Dendritic cell treated with granulocyte-macrophage colony-stimulating factor and Interleukin-4, amounts not matched to agents 40 ng/mL and 50 ng/mL, for 4 days (primary cell): ENCODE data around the gene BTN1A1.
A peak's percentile ranks its signal among the peaks of the same experiment; 100 is the strongest.
"Not testable (repeated sequence)": the region's sequence is repeated elsewhere in the genome, so short reads cannot be mapped to it uniquely, and the experiment has no call there.

Experiments
- H3K27ac Mint-ChIP-seq: one replicate; pipeline ENCODE4 v1.8.0; 2022; ENCODE audit warnings: mild to moderate bottlenecking, mixed read lengths
- H3K27me3 Mint-ChIP-seq: one replicate; pipeline ENCODE4 v1.8.0; 2022; ENCODE audit warnings: mild to moderate bottlenecking, mixed read lengths
- H3K36me3 Mint-ChIP-seq: one replicate; pipeline ENCODE4 v1.8.0; 2022; ENCODE audit warnings: low read depth, mixed read lengths
- H3K4me1 Mint-ChIP-seq: one replicate; pipeline ENCODE4 v1.8.0; 2022; ENCODE audit warnings: low read depth, mixed read lengths
- H3K4me3 Mint-ChIP-seq: one replicate; pipeline ENCODE4 v1.8.0; 2022; ENCODE audit warnings: mild to moderate bottlenecking, moderate library complexity, mixed read lengths
- H3K9me3 Mint-ChIP-seq: one replicate; pipeline ENCODE4 v1.8.0; 2022; ENCODE audit warnings: mixed read lengths
- intact Hi-C: fragments of 100-400 bp; cut with micrococcal nuclease; formaldehyde crosslinking; loops from one replicate; pipeline ENCODE4 v1.15.0; 2022

Gene BTN1A1

GRCh38 chr6:26511033-26511432 is 10.9 kb downstream of the BTN1A1 start:
- H3K36me3 Mint-ChIP-seq, H3K27ac Mint-ChIP-seq, H3K27me3 Mint-ChIP-seq, H3K4me1 Mint-ChIP-seq, H3K9me3 Mint-ChIP-seq, intact Hi-C loops, H3K4me3 Mint-ChIP-seq: not testable (repeated sequence)

- peaks cover under 1% of the 10 kb centered on the region for H3K27me3 Mint-ChIP-seq
- H3K27ac Mint-ChIP-seq: no peak overlapping the region
- H3K4me1 Mint-ChIP-seq: no peaks in the 10 kb centered on the region
- no peaks in the 10 kb centered on the region for H3K36me3 Mint-ChIP-seq
- intact Hi-C loops: no loop called here
- H3K4me3 Mint-ChIP-seq: no peak overlapping the region
- H3K9me3 Mint-ChIP-seq: no peaks in the 10 kb centered on the region
These were observed 14.9 kb downstream of the BTN1A1 start for GRCh38 chr6:26514984-26515383.

- H3K27ac Mint-ChIP-seq: no peak overlapping the region
- no peaks in the 10 kb centered on the region for H3K36me3 Mint-ChIP-seq
These were observed 16.7 kb downstream of the BTN1A1 start for GRCh38 chr6:26516481-26517427.

GRCh38 chr6:26519359-26519758 is 19.3 kb downstream of the BTN1A1 start:
- Mint-ChIP-seq H3K27ac (no peak overlapping the region), H3K4me1 (peaks cover 30% of the 10 kb centered on the region), H3K4me3 (no peak overlapping the region), H3K27me3 (no peaks in the 10 kb centered on the region), H3K9me3 (no peaks in the 10 kb centered on the region), H3K36me3 (no peaks in the 10 kb centered on the region)
- intact Hi-C loops: no loop called here

More at GRCh38 chr6:26516481-26517427, 16.7 kb downstream of the BTN1A1 start:
- Mint-ChIP-seq H3K9me3 (no peaks in the 10 kb centered on the region), H3K4me1 (peaks cover 11% of the 10 kb centered on the region), H3K4me3 (no peak overlapping the region), H3K27me3 (no peaks in the 10 kb centered on the region)
- intact Hi-C loops: no loop called here

- Mint-ChIP-seq H3K27me3 (no peaks in the 10 kb centered on the region), H3K4me3 (peak overlapping the region; percentile 45), H3K36me3 (no peaks in the 10 kb centered on the region), H3K4me1 (peaks cover 37% of the 10 kb centered on the region), H3K9me3 (no peaks in the 10 kb centered on the region), H3K27ac (peak overlapping the region; percentile 98)
- intact Hi-C loops: loop anchor here (2.0 to 5.0 kb wide), 2 partner anchors 16 to 43 kb away; no protein-coding TSS in a partner anchor
These were observed 20.2 kb downstream of the BTN1A1 start for GRCh38 chr6:26520237-26520849.

- intact Hi-C loops: loop anchor here (2.0 to 5.0 kb wide), 2 partner anchors 16 to 44 kb away; no protein-coding TSS in a partner anchor
- H3K4me3 Mint-ChIP-seq: peak overlapping the region; percentile 84
These were observed 20.9 kb downstream of the BTN1A1 start for GRCh38 chr6:26520850-26521599.

GRCh38 chr6:26521600-26522391 is 21.7 kb downstream of the BTN1A1 start:
- intact Hi-C loops: loop anchor here (2.0 to 5.0 kb wide), 2 partner anchors 15 to 44 kb away; no protein-coding TSS in a partner anchor
- H3K4me1 Mint-ChIP-seq: peaks cover 45% of the 10 kb centered on the region
- H3K4me3 Mint-ChIP-seq: peak overlapping the region; percentile 84
- no peaks in the 10 kb centered on the region for H3K27me3 Mint-ChIP-seq
- H3K27ac Mint-ChIP-seq: peak overlapping the region; percentile 98
- no peaks in the 10 kb centered on the region for H3K36me3 Mint-ChIP-seq
- no peaks in the 10 kb centered on the region for H3K9me3 Mint-ChIP-seq

More at GRCh38 chr6:26520850-26521599, 20.9 kb downstream of the BTN1A1 start:
- Mint-ChIP-seq H3K27me3 (no peaks in the 10 kb centered on the region), H3K9me3 (no peaks in the 10 kb centered on the region), H3K36me3 (no peaks in the 10 kb centered on the region), H3K27ac (peak overlapping the region; percentile 98), H3K4me1 (peaks cover 42% of the 10 kb centered on the region)

- peak overlapping the region; percentile 84 for H3K4me3 Mint-ChIP-seq
- peaks cover 45% of the 10 kb centered on the region for H3K4me1 Mint-ChIP-seq
- not testable (repeated sequence) for H3K27me3 Mint-ChIP-seq, H3K9me3 Mint-ChIP-seq, H3K36me3 Mint-ChIP-seq
- intact Hi-C loops: loop anchor here (5.0 kb wide), 1 partner anchor 45 kb away; no protein-coding TSS in a partner anchor
- peak overlapping the region; percentile 98 for H3K27ac Mint-ChIP-seq
These were observed 22.6 kb downstream of the BTN1A1 start for GRCh38 chr6:26522486-26523228.

- not testable (repeated sequence) for H3K27ac Mint-ChIP-seq, H3K4me3 Mint-ChIP-seq, H3K9me3 Mint-ChIP-seq, H3K36me3 Mint-ChIP-seq, H3K27me3 Mint-ChIP-seq
- intact Hi-C loops: loop anchor here (5.0 kb wide), 1 partner anchor 47 kb away; no protein-coding TSS in a partner anchor
- H3K4me1 Mint-ChIP-seq: peaks cover 45% of the 10 kb centered on the region
These were observed 24.2 kb downstream of the BTN1A1 start for GRCh38 chr6:26524314-26524713.

- intact Hi-C loops: loop anchor here (5.0 kb wide), 1 partner anchor 48 kb away; no protein-coding TSS in a partner anchor
- H3K9me3 Mint-ChIP-seq: no peaks in the 10 kb centered on the region
- H3K4me1 Mint-ChIP-seq: peaks cover 45% of the 10 kb centered on the region
- H3K27me3 Mint-ChIP-seq: no peaks in the 10 kb centered on the region
- H3K27ac Mint-ChIP-seq: no peak overlapping the region
- H3K36me3 Mint-ChIP-seq: no peaks in the 10 kb centered on the region
- H3K4me3 Mint-ChIP-seq: no peak overlapping the region
These were observed 24.7 kb downstream of the BTN1A1 start for GRCh38 chr6:26524722-26525370.

GRCh38 chr6:26525838-26526237 is 25.7 kb downstream of the BTN1A1 start:
- Mint-ChIP-seq H3K27ac (no peak overlapping the region), H3K27me3 (no peaks in the 10 kb centered on the region), H3K4me3 (no peak overlapping the region), H3K9me3 (no peaks in the 10 kb centered on the region), H3K36me3 (no peaks in the 10 kb centered on the region), H3K4me1 (peaks cover 40% of the 10 kb centered on the region)
- intact Hi-C loops: no loop called here

GRCh38 chr6:26526928-26527327 is 26.8 kb downstream of the BTN1A1 start:
- H3K27ac Mint-ChIP-seq: no peak overlapping the region
- no peaks in the 10 kb centered on the region for H3K9me3 Mint-ChIP-seq
- H3K36me3 Mint-ChIP-seq: no peaks in the 10 kb centered on the region
- H3K4me3 Mint-ChIP-seq: no peak overlapping the region
- intact Hi-C loops: no loop called here
- H3K27me3 Mint-ChIP-seq: no peaks in the 10 kb centered on the region
- peaks cover 45% of the 10 kb centered on the region for H3K4me1 Mint-ChIP-seq
